IPS-20b (cell line): ENCODE data around the gene LIMS2.

Experiments used
- H3K27ac ChIP-seq: one replicate; pipeline ENCODE4 v1.5.1; 2013; ENCODE audit warnings: low read length
- H3K27me3 ChIP-seq: 2 replicates; pipeline ENCODE4 v1.6.1; 2013; ENCODE audit warnings: mild to moderate bottlenecking, low read length, inconsistent platforms; ENCODE audit not compliant: insufficient read depth
- H3K36me3 ChIP-seq: 2 replicates; pipeline ENCODE4 v1.6.1; 2013; ENCODE audit warnings: low read depth, mild to moderate bottlenecking, inconsistent platforms, low read length, moderate library complexity; ENCODE audit not compliant: insufficient read depth
- H3K4me1 ChIP-seq: 2 replicates; pipeline ENCODE4 v1.6.1; 2013; ENCODE audit warnings: mild to moderate bottlenecking, control low read depth, inconsistent platforms, low read length, moderate library complexity; ENCODE audit not compliant: insufficient read depth
- H3K4me3 ChIP-seq: 2 replicates; pipeline ENCODE4 v1.5.1; 2013; ENCODE audit warnings: mild to moderate bottlenecking, low read length, inconsistent platforms
- H3K9ac ChIP-seq: 2 replicates; pipeline ENCODE4 v1.6.1; 2013; ENCODE audit warnings: low read depth, mild to moderate bottlenecking, inconsistent platforms, low read length, moderate library complexity
- H3K9me3 ChIP-seq: 2 replicates; pipeline ENCODE4 v1.6.1; 2013; ENCODE audit warnings: mild to moderate bottlenecking, low read depth, low read length, inconsistent platforms; ENCODE audit not compliant: insufficient read depth

The LIMS2 gene

GRCh38 chr2:127681288-127681804 lies 6.0 kb upstream of the LIMS2 start:
- Histone ChIP-seq H3K9ac (no peak overlapping the region), H3K27me3 (peaks cover 23% of the 10 kb centered on the region), H3K36me3 (no peaks in the 10 kb centered on the region), H3K4me3 (no peak overlapping the region), H3K27ac (no peak overlapping the region), H3K9me3 (no peaks in the 10 kb centered on the region), H3K4me1 (no peaks in the 10 kb centered on the region)

- Histone ChIP-seq H3K9me3 (no peaks in the 10 kb centered on the region), H3K9ac (no peak overlapping the region), H3K27me3 (peaks cover 29% of the 10 kb centered on the region), H3K36me3 (no peaks in the 10 kb centered on the region), H3K27ac (no peak overlapping the region), H3K4me3 (no peak overlapping the region), H3K4me1 (0 out of 2 replicates have a peak, but pooled peaks cover 3% of the 10 kb centered on the region)
Observed at GRCh38 chr2:127680706-127681287, 5.5 kb upstream of the LIMS2 start.

- Histone ChIP-seq H3K4me3 (no peak overlapping the region), H3K9ac (no peak overlapping the region), H3K27ac (no peak overlapping the region), H3K9me3 (no peaks in the 10 kb centered on the region), H3K36me3 (no peaks in the 10 kb centered on the region), H3K4me1 (0 out of 2 replicates have a peak, but pooled peaks cover 4% of the 10 kb centered on the region), H3K27me3 (peaks cover 36% of the 10 kb centered on the region)
Observed at GRCh38 chr2:127679680-127680361, 4.5 kb upstream of the LIMS2 start.

GRCh38 chr2:127678991-127679390 lies 3.7 kb upstream of the LIMS2 start:
- no peak overlapping the region for H3K4me3 ChIP-seq
- H3K27ac ChIP-seq, result no peak overlapping the region
- H3K4me1 ChIP-seq, result 0 out of 2 replicates have a peak, but pooled peaks cover 4% of the 10 kb centered on the region
- no peak overlapping the region for H3K9ac ChIP-seq
- peaks cover 44% of the 10 kb centered on the region for H3K27me3 ChIP-seq
- no peaks in the 10 kb centered on the region for H3K36me3 ChIP-seq
- no peaks in the 10 kb centered on the region for H3K9me3 ChIP-seq

GRCh38 chr2:127678531-127678930 lies 3.2 kb upstream of the LIMS2 start:
- Histone ChIP-seq H3K4me3 (no peak overlapping the region), H3K27me3 (peaks cover 49% of the 10 kb centered on the region), H3K4me1 (0 out of 2 replicates have a peak, but pooled peaks cover 4% of the 10 kb centered on the region), H3K9ac (no peak overlapping the region), H3K9me3 (no peaks in the 10 kb centered on the region), H3K27ac (no peak overlapping the region), H3K36me3 (no peaks in the 10 kb centered on the region)

GRCh38 chr2:127676906-127677305 lies 1.6 kb upstream of the LIMS2 start:
- Histone ChIP-seq H3K36me3 (no peaks in the 10 kb centered on the region), H3K27me3 (peaks cover 61% of the 10 kb centered on the region), H3K9ac (no peak overlapping the region), H3K9me3 (no peaks in the 10 kb centered on the region), H3K4me3 (no peak overlapping the region), H3K27ac (no peak overlapping the region), H3K4me1 (0 out of 2 replicates have a peak, but pooled peaks cover 4% of the 10 kb centered on the region)

- H3K4me3 ChIP-seq, result peak overlapping the region; percentile 60; the same call in 1 of the 2 replicates
- no peaks in the 10 kb centered on the region for H3K36me3 ChIP-seq
- H3K27ac ChIP-seq, result no peak overlapping the region
- no peak overlapping the region for H3K9ac ChIP-seq
- peaks cover 61% of the 10 kb centered on the region for H3K27me3 ChIP-seq
- 0 out of 2 replicates have a peak, but pooled peaks cover 4% of the 10 kb centered on the region for H3K4me1 ChIP-seq
- H3K9me3 ChIP-seq, result no peaks in the 10 kb centered on the region
Observed at GRCh38 chr2:127674241-127675209, 805 bp downstream of the LIMS2 start.

GRCh38 chr2:127673291-127674069 lies 1.9 kb downstream of the LIMS2 start:
- no peak overlapping the region for H3K9ac ChIP-seq
- H3K36me3 ChIP-seq, result no peaks in the 10 kb centered on the region
- H3K27ac ChIP-seq, result no peak overlapping the region
- peaks cover 59% of the 10 kb centered on the region for H3K27me3 ChIP-seq
- H3K4me3 ChIP-seq, result no peak overlapping the region
- no peaks in the 10 kb centered on the region for H3K9me3 ChIP-seq
- 0 out of 2 replicates have a peak, but pooled peaks cover 4% of the 10 kb centered on the region for H3K4me1 ChIP-seq

GRCh38 chr2:127672341-127673224 lies 2.7 kb downstream of the LIMS2 start:
- no peak overlapping the region for H3K9ac ChIP-seq
- no peaks in the 10 kb centered on the region for H3K9me3 ChIP-seq
- H3K4me1 ChIP-seq, result 0 out of 2 replicates have a peak, but pooled peaks cover 4% of the 10 kb centered on the region
- H3K27ac ChIP-seq, result no peak overlapping the region
- no peak overlapping the region for H3K4me3 ChIP-seq
- peaks cover 50% of the 10 kb centered on the region for H3K27me3 ChIP-seq
- no peaks in the 10 kb centered on the region for H3K36me3 ChIP-seq

GRCh38 chr2:127671557-127672302 lies 3.6 kb downstream of the LIMS2 start:
- H3K9ac ChIP-seq, result no peak overlapping the region
- H3K4me1 ChIP-seq, result 0 out of 2 replicates have a peak, but pooled peaks cover 4% of the 10 kb centered on the region
- H3K27ac ChIP-seq, result no peak overlapping the region
- peaks cover 44% of the 10 kb centered on the region for H3K27me3 ChIP-seq
- no peaks in the 10 kb centered on the region for H3K9me3 ChIP-seq
- H3K4me3 ChIP-seq, result no peak overlapping the region
- no peaks in the 10 kb centered on the region for H3K36me3 ChIP-seq
